H1 (cell line): ENCODE data around the gene CTNNA3. TPM values are rescaled to one million over a fixed set of nuclear protein-coding genes. Genes with fewer than 3 reads are reported as not detected.

Experiments used
- CTCF ChIA-PET: fragments of 300-600 bp; sonication (Branson Sonifier 250); formaldehyde crosslinking; loops from one replicate; lab custom pipeline; 2021; ENCODE audit not compliant: partially characterized antibody; lab: Charles Lee
- POLR2A ChIA-PET: fragments of 300-600 bp; sonication (Branson Sonifier 250); formaldehyde crosslinking; loops from one replicate; lab custom pipeline; 2021; ENCODE audit warnings: inconsistent platforms; ENCODE audit not compliant: partially characterized antibody; lab: Charles Lee
- DNase-seq, 2 experiments: peaks; one replicate each; pipeline versions ENCODE4 v3.0.0 to v3.0.0-alpha.2; 2010 to 2022; ENCODE audit warnings: low spot score in 2 of 2, low read depth in 1 of 2, mixed read lengths in 1 of 2
- FAIRE-seq: peaks from 2 replicates; lab custom pipeline; 2011; peaks lifted over from hg19 to GRCh38; lab: Jason Lieb, UNC
- H2AFZ ChIP-seq: 2 replicates; pipeline ENCODE4 v1.8.1; 2012; ENCODE audit warnings: low read length, inconsistent platforms
- H2AK5ac ChIP-seq: 2 replicates; pipeline ENCODE4 v1.6.1; 2013; ENCODE audit warnings: low read depth, low read length
- H2BK120ac ChIP-seq: replicated peaks from 2 replicates; pipeline ENCODE3; 2013; ENCODE audit warnings: low read depth, low read length, inconsistent platforms
- H2BK12ac ChIP-seq: 2 replicates; pipeline ENCODE4 v1.6.1; 2013; ENCODE audit warnings: low read depth, low read length
- H2BK15ac ChIP-seq: 2 replicates; pipeline ENCODE4 v1.6.1; 2013; ENCODE audit warnings: low read length
- H2BK20ac ChIP-seq: 2 replicates; pipeline ENCODE4 v1.6.1; 2013; ENCODE audit warnings: low read length
- H2BK5ac ChIP-seq: 2 replicates; pipeline ENCODE4 v1.6.1; 2013; ENCODE audit warnings: low read depth, low read length
- H3K14ac ChIP-seq: 2 replicates; pipeline ENCODE4 v1.6.1; 2013; ENCODE audit warnings: inconsistent platforms; ENCODE audit not compliant: insufficient read length
- H3K18ac ChIP-seq: 2 replicates; pipeline ENCODE4 v1.6.1; 2013; ENCODE audit warnings: low read length; ENCODE audit errors: extremely low read depth
- H3K23ac ChIP-seq: 2 replicates; pipeline ENCODE4 v1.6.1; 2013; ENCODE audit warnings: inconsistent platforms; ENCODE audit not compliant: insufficient read length
- H3K23me2 ChIP-seq: 2 replicates; pipeline ENCODE4 v1.6.1; 2013; ENCODE audit warnings: low read depth, low read length
- H3K27ac ChIP-seq: 2 replicates; pipeline ENCODE4 v1.6.1; 2011; ENCODE audit warnings: low read depth, low read length, inconsistent platforms
- H3K27me3 ChIP-seq, 4 experiments: replicated peaks in 1 of 4; 1 replicate in 1 of 4; 2 replicates in 3 of 4; pipeline versions ENCODE4 v1.6.1 to v1.8.1; 2011 to 2013; ENCODE audit warnings: low read length in 3 of 4, mild to moderate bottlenecking in 3 of 4, inconsistent platforms in 2 of 4, mixed read lengths in 2 of 4, moderate library complexity in 1 of 4; ENCODE audit not compliant: control insufficient read depth in 3 of 4, insufficient read depth in 3 of 4; ENCODE audit errors: extremely low read depth in 1 of 4
- H3K36me3 ChIP-seq, 4 experiments: 2 replicates each; pipeline versions ENCODE4 v1.6.1 to v1.8.1; 2011 to 2013; ENCODE audit warnings: mild to moderate bottlenecking in 4 of 4, low read length in 3 of 4, moderate library complexity in 2 of 4, control low read depth in 1 of 4, inconsistent platforms in 1 of 4; ENCODE audit not compliant: insufficient read depth in 4 of 4, control insufficient read depth in 2 of 4
- H3K4ac ChIP-seq: replicated peaks from 2 replicates; pipeline ENCODE3; 2013; ENCODE audit warnings: low read length, low read depth, mixed read lengths, inconsistent platforms; ENCODE audit not compliant: insufficient read length
- H3K4me1 ChIP-seq, 4 experiments: replicated peaks in 1 of 4; 1 replicate in 1 of 4; 2 replicates in 3 of 4; pipeline versions ENCODE4 v1.6.1 to v1.8.1; 2011 to 2013; ENCODE audit warnings: low read length in 3 of 4, inconsistent platforms in 2 of 4, mixed read lengths in 1 of 4; ENCODE audit not compliant: insufficient read depth in 4 of 4, control insufficient read depth in 3 of 4
- H3K4me2 ChIP-seq, 2 experiments: 2 replicates each; pipeline versions ENCODE4 v1.6.1 to v1.8.1; 2011 to 2013; ENCODE audit warnings: low read depth in 2 of 2, low read length in 2 of 2, control low read depth in 1 of 2, inconsistent platforms in 1 of 2, mild to moderate bottlenecking in 1 of 2; ENCODE audit not compliant: insufficient read depth in 1 of 2
- H3K4me3 ChIP-seq, 4 experiments: fragments of 200-600, 300-600 bp in 1 of 4; sonication (generic), shearing (Covaris generic), sonication (Bioruptor Twin) in 1 of 4; 2 replicates each; pipeline versions ENCODE4 v1.5.1 to v1.8.1; 2011 to 2016; ENCODE audit warnings: low read length in 4 of 4, low read depth in 3 of 4, control low read depth in 2 of 4, inconsistent platforms in 2 of 4, mild to moderate bottlenecking in 2 of 4, mixed read lengths in 1 of 4, moderate library complexity in 1 of 4; ENCODE audit not compliant: insufficient read depth in 2 of 4; ENCODE audit errors: extremely low read depth in 1 of 4
- H3K56ac ChIP-seq: replicated peaks from 2 replicates; pipeline ENCODE3; 2013; ENCODE audit warnings: low read depth, mild to moderate bottlenecking, mixed read lengths, low read length, inconsistent platforms; ENCODE audit not compliant: insufficient read length
- H3K79me1 ChIP-seq: 2 replicates; pipeline ENCODE4 v1.6.1; 2013; ENCODE audit warnings: low read depth, low read length, control low read depth
- H3K79me2 ChIP-seq, 2 experiments: 2 replicates each; pipeline versions ENCODE4 v1.6.1 to v1.8.1; 2012 to 2013; ENCODE audit warnings: low read length in 2 of 2, mild to moderate bottlenecking in 2 of 2, inconsistent platforms in 1 of 2; ENCODE audit not compliant: insufficient read depth in 2 of 2, control insufficient read depth in 1 of 2
- H3K9ac ChIP-seq, 4 experiments: replicated peaks in 1 of 4; 1 replicate in 1 of 4; 2 replicates in 3 of 4; pipeline versions ENCODE4 v1.6.1 to v1.8.1; 2011 to 2013; ENCODE audit warnings: low read depth in 3 of 4, low read length in 3 of 4, control low read depth in 2 of 4, mild to moderate bottlenecking in 2 of 4, moderate library complexity in 2 of 4, inconsistent platforms in 1 of 4; ENCODE audit errors: extremely low read depth in 1 of 4
- H3K9me3 ChIP-seq, 2 experiments: 2 replicates each; pipeline versions ENCODE4 v1.6.1 to v1.8.1; 2012 to 2013; ENCODE audit warnings: mild to moderate bottlenecking in 2 of 2, moderate library complexity in 2 of 2, control low read depth in 1 of 2, inconsistent platforms in 1 of 2, low read depth in 1 of 2, low read length in 1 of 2, mixed read lengths in 1 of 2; ENCODE audit not compliant: insufficient read depth in 2 of 2
- H4K20me1 ChIP-seq, 2 experiments: replicated peaks in 1 of 2; 2 replicates each; pipeline versions ENCODE3 to v1.8.1; 2011 to 2013; ENCODE audit warnings: inconsistent platforms in 2 of 2, low read length in 2 of 2, mild to moderate bottlenecking in 1 of 2; ENCODE audit not compliant: insufficient read depth in 2 of 2, control insufficient read depth in 1 of 2
- H4K5ac ChIP-seq: 2 replicates; pipeline ENCODE4 v1.6.1; 2013; ENCODE audit warnings: low read length, low read depth, mixed read lengths, inconsistent platforms; ENCODE audit not compliant: insufficient read length
- H4K8ac ChIP-seq: 2 replicates; pipeline ENCODE4 v1.8.0; 2013; ENCODE audit warnings: mild to moderate bottlenecking, moderate library complexity, low read length, inconsistent platforms; ENCODE audit not compliant: insufficient read depth; ENCODE audit errors: extremely low read depth
- H4K91ac ChIP-seq: replicated peaks from 2 replicates; pipeline ENCODE3; 2013; ENCODE audit warnings: low read length, mixed read lengths, inconsistent platforms; ENCODE audit not compliant: insufficient read length
- ATF2 ChIP-seq: IDR thresholded peaks from 2 replicates; pipeline ENCODE4 v1.6.1; 2012; ENCODE audit warnings: low read length, inconsistent platforms
- CHD2 ChIP-seq: IDR thresholded peaks from 2 replicates; pipeline ENCODE4 v1.6.1; 2012; ENCODE audit warnings: low read length, improper control_type of control experiment
- CTCF ChIP-seq, 3 experiments: IDR thresholded peaks; 1 replicate in 2 of 3; 2 replicates in 1 of 3; pipeline versions ENCODE4 v1.5.1 to v1.6.1; 2011; ENCODE audit warnings: low read length in 3 of 3, mild to moderate bottlenecking in 3 of 3, inconsistent platforms in 2 of 3, low read depth in 1 of 3, moderate library complexity in 1 of 3; ENCODE audit not compliant: insufficient read depth in 1 of 3; ENCODE audit errors: control extremely low read depth in 1 of 3
- JUN ChIP-seq: IDR thresholded peaks from 2 replicates; pipeline ENCODE4 v1.6.1; 2011; ENCODE audit warnings: low read depth, mild to moderate bottlenecking, improper control_type of control experiment, low read length
- KDM5A ChIP-seq: fragments of 200-600 bp; IDR thresholded peaks from 2 replicates; pipeline ENCODE4 v1.7.1; 2012; ENCODE audit warnings: mild to moderate bottlenecking, low read length, inconsistent platforms, mixed read lengths
- SP2 ChIP-seq: IDR thresholded peaks from 2 replicates; pipeline ENCODE4 v1.6.1; 2012; ENCODE audit warnings: mild to moderate bottlenecking, low read length, inconsistent platforms
- WGBS, 2 experiments: shearing (Covaris generic) in 1 of 2; methylation state at CpG; one replicate each; pipeline versions ENCODE4 v1.1.6 to v1.1.7; 2013 to 2015; ENCODE audit warnings: low lambda C conversion rate in 2 of 2, mixed read lengths in 2 of 2, inconsistent platforms in 1 of 2, low coverage in 1 of 2, missing lambda C conversion rate in 1 of 2; ENCODE audit not compliant: insufficient replicate concordance in 2 of 2, insufficient coverage in 1 of 2, insufficient read length in 1 of 2; ENCODE audit errors: extremely low coverage in 1 of 2, missing lambda C conversion rate in 1 of 2; 5-methylcytosine and 5-hydroxymethylcytosine counted together
- polyA plus RNA-seq, 7 experiments: library from polyadenylated mRNA; depleted of rRNA in 3 of 7; stranded (reverse) in 5 of 7; unstranded in 2 of 7; fragments of >200 nt in 5 of 7; fragments of 200-250 nt in 2 of 7; gene quantifications; 1 replicate in 5 of 7; 2 replicates in 1 of 7; 4 replicates in 1 of 7; pipeline versions ENCODE4 v1.2.1 to v1.2.3, GENCODE V29; 2011 to 2013; ENCODE audit warnings: missing spikeins in 2 of 7, mixed read lengths in 2 of 7
- total RNA-seq: library from RNA; stranded (reverse); fragmentation: NEBNext Ultra II Directional; extraction: Animal tissue kit (Norgen Biotek cat#: 25700); gene quantifications from 2 replicates; pipeline ENCODE4 v1.2.1, GENCODE V29; 2021

CTNNA3 gene
- total and polyA plus RNA-seq, 2 of the 8 experiments (the other 6 are each of a cell fraction or from before 2014, with no cell fraction given) = 1.3 to 1.5 TPM

GRCh38 chr10:67518043-67518442 is 178.0 kb downstream of the CTNNA3 start:
- no peak overlapping the region for H2BK15ac ChIP-seq
- no peak overlapping the region for H3K4me3 ChIP-seq
- no peak overlapping the region for H2BK120ac ChIP-seq
- no peak overlapping the region for H4K5ac ChIP-seq
- FAIRE-seq = no peak
- H3K9me3 ChIP-seq = no peaks in the 10 kb centered on the region
- no peak for DNase-seq
- no peak overlapping the region for H3K56ac ChIP-seq
- no peak overlapping the region for H3K9ac ChIP-seq
- no peak overlapping the region for H3K23ac ChIP-seq
- H3K79me1 ChIP-seq = no peaks in the 10 kb centered on the region
- no peak overlapping the region for H2AK5ac ChIP-seq
- no peak overlapping the region for H3K4ac ChIP-seq
- CTCF ChIA-PET = interaction anchor here (1.0 to 2.6 kb wide), 2 partner anchors 179 to 198 kb away, joined by 3 to 7 read pairs; no protein-coding TSS in a partner anchor
- no peak overlapping the region for H3K27ac ChIP-seq
- no peaks in the 10 kb centered on the region for H3K4me1 ChIP-seq
- no peaks in the 10 kb centered on the region for H4K20me1 ChIP-seq
- WGBS, 2 experiments = 94% methylated on average over 4 of the region's 4 CpGs; no CpG with 5 or more reads in 1 of the 2 experiments
- H4K8ac ChIP-seq = no peak overlapping the region
- TF ChIP-seq JUN (no peak), ATF2 (no peak), KDM5A (no peak), CHD2 (no peak), SP2 (no peak), CTCF (IDR thresholded peaks at IDR 0.05; ENCODE audit: control extremely low read depth in 1 of 3, insufficient read depth in 1 of 3, low read depth in 1 of 3, low read length in 3 of 3) (no peak)
- H3K14ac ChIP-seq = no peak overlapping the region
- no peaks in the 10 kb centered on the region for H3K27me3 ChIP-seq
- H2AFZ ChIP-seq = no peak overlapping the region
- no peaks in the 10 kb centered on the region for H3K79me2 ChIP-seq
- H2BK5ac ChIP-seq = no peak overlapping the region
- H3K23me2 ChIP-seq = no peaks in the 10 kb centered on the region
- H2BK20ac ChIP-seq = no peak overlapping the region
- no peak overlapping the region for H3K4me2 ChIP-seq
- no peak overlapping the region for H2BK12ac ChIP-seq
- H3K18ac ChIP-seq = no peak overlapping the region
- H3K36me3 ChIP-seq = no peaks in the 10 kb centered on the region
- POLR2A ChIA-PET = no interaction called here
- H4K91ac ChIP-seq = no peak overlapping the region
